HL-60 (cell line): ENCODE results near the gene TDRD12.

Source experiments
- CTCF ChIP-seq: IDR thresholded peaks from one replicate; pipeline ENCODE4 v1.5.1; 2011; ENCODE audit warnings: low read length, control low read depth, inconsistent platforms; ENCODE audit not compliant: insufficient read depth
- GABPA ChIP-seq: IDR thresholded peaks from 2 replicates; pipeline ENCODE4 v1.6.1; 2012; ENCODE audit warnings: low read depth
- POLR2AphosphoS5 ChIP-seq: IDR thresholded peaks from 2 replicates; pipeline ENCODE4 v1.6.1; 2012; ENCODE audit warnings: low read depth
- SPI1 ChIP-seq: IDR thresholded peaks from 2 replicates; pipeline ENCODE4 v1.6.1; 2012; ENCODE audit warnings: low read depth, mild to moderate bottlenecking, borderline replicate concordance
- TF ChIP-seq, protein P1 (sequence below): IDR thresholded peaks from 2 replicates; pipeline ENCODE4 v1.6.1; 2012; ENCODE audit warnings: low read depth; ENCODE audit not compliant: insufficient replicate concordance

DNA sequence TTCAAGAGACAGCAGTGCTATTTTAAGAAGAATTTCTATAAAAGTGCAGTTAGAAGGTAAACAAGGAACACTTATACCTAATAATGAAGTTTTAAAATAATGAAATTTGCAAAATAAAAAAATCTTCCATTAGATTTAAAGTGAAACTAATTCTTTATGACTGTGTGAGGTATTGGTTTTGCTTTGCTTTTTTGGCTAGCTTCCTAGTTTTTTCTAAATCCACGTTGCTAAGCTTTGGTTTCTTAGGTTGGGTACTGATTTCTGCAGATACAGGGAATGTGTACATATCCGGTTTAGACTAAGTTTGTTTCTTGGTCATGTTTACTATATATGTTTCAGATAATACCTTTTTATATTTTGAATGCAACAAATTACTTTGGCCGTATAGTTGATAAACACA is 90.2 kb downstream of the TDRD12 start:
- TF ChIP-seq POLR2AphosphoS5 (no peak), CTCF (no peak), SPI1 (no peak), GABPA (no peak)
- TF ChIP-seq, protein P1, sequence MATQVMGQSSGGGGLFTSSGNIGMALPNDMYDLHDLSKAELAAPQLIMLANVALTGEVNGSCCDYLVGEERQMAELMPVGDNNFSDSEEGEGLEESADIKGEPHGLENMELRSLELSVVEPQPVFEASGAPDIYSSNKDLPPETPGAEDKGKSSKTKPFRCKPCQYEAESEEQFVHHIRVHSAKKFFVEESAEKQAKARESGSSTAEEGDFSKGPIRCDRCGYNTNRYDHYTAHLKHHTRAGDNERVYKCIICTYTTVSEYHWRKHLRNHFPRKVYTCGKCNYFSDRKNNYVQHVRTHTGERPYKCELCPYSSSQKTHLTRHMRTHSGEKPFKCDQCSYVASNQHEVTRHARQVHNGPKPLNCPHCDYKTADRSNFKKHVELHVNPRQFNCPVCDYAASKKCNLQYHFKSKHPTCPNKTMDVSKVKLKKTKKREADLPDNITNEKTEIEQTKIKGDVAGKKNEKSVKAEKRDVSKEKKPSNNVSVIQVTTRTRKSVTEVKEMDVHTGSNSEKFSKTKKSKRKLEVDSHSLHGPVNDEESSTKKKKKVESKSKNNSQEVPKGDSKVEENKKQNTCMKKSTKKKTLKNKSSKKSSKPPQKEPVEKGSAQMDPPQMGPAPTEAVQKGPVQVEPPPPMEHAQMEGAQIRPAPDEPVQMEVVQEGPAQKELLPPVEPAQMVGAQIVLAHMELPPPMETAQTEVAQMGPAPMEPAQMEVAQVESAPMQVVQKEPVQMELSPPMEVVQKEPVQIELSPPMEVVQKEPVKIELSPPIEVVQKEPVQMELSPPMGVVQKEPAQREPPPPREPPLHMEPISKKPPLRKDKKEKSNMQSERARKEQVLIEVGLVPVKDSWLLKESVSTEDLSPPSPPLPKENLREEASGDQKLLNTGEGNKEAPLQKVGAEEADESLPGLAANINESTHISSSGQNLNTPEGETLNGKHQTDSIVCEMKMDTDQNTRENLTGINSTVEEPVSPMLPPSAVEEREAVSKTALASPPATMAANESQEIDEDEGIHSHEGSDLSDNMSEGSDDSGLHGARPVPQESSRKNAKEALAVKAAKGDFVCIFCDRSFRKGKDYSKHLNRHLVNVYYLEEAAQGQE = no peak
